Transverse colon (tissue), 4 donors: ENCODE measurements around the gene DMBT1.

Experiments used
- CTCF ChIP-seq, 5 experiments: fragments of 200-600 bp in 3 of 5; fragments of 450-650 bp in 2 of 5; sonication (generic) in 3 of 5; IDR thresholded peaks; 1 replicate in 2 of 5; 2 replicates in 3 of 5; pipeline ENCODE4 v1.5.1; 2016 to 2017; ENCODE audit warnings: antibody characterized with exemption in 5 of 5, inconsistent platforms in 3 of 5, mild to moderate bottlenecking in 2 of 5, moderate library complexity in 1 of 5
- EP300 ChIP-seq: sonication (generic); formaldehyde crosslinking; IDR thresholded peaks from one replicate; pipeline ENCODE4 v1.6.1; 2017; ENCODE audit warnings: antibody characterized with exemption, low read depth
- POLR2A ChIP-seq: fragments of 450-650 bp; IDR thresholded peaks from one replicate; pipeline ENCODE4 v1.6.1; 2016; ENCODE audit warnings: antibody characterized with exemption, mild to moderate bottlenecking, moderate library complexity
- POLR2AphosphoS5 ChIP-seq, 3 donors: sonication (generic); formaldehyde crosslinking; IDR thresholded peaks; one replicate each; pipeline ENCODE4 v1.6.1; 2016; ENCODE audit warnings: antibody characterized with exemption in 3 of 3

DNA sequence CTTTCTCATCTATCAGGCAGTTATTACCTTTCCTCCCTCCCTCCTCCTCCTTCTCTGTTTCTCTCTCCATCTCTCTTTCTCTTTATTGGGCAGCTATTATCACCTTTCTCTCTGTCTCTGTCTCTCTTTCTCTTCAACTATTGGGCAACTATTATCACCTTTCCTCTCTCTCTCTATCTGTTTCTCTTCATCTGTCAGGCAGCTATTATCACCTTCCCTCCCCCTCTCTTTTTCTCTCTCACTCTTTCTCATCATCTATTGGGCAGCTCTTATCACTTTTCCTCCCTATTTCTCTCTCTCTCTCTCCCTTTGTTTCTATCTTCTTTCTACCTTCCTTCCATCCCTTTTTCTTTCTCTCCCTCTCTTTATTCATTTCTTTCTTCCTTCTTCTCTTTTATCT lies 1.2 kb downstream of the DMBT1 start:
- no peak for TF ChIP-seq POLR2A
- TF ChIP-seq CTCF (IDR thresholded peaks at IDR 0.05), result no peak
- no peak for TF ChIP-seq POLR2AphosphoS5 (IDR thresholded peaks at IDR 0.05)
- TF ChIP-seq EP300, result no peak
